OCI-LY1 (cell line): ENCODE data around the gene ZNF521.

ENCODE experiments used
- CTCF ChIP-seq: fragments of 200-600 bp; sonication (generic), shearing (Covaris generic); IDR thresholded peaks from 2 replicates; pipeline ENCODE4 v1.5.1; 2017; ENCODE audit warnings: mild to moderate bottlenecking, antibody characterized with exemption, low read length, moderate library complexity, mixed read lengths
- EZH2 ChIP-seq: fragments of 200-600 bp; sonication (generic), shearing (Covaris generic); IDR thresholded peaks from 2 replicates; pipeline ENCODE4 v1.8.0; 2017; ENCODE audit warnings: borderline replicate concordance, mixed run types, mild to moderate bottlenecking, antibody characterized with exemption, low read length, moderate library complexity, mixed read lengths

GRCh38 chr18:25351777-25352628 lies at the start of gene ZNF521:
- TF ChIP-seq CTCF (peak; percentile 19; the same call in 1 of the 2 replicates), EZH2 (no peak)
